Activated CD4-positive, alpha-beta T cell treated with anti-CD3 and anti-CD28 coated beads, Interleukin-2, amount 10 ng/mL, durations not matched to agents 7 days and 5 days (primary cell): ENCODE measurements around the gene NCK2. TPM values are rescaled to one million over a fixed set of nuclear protein-coding genes. Genes with fewer than 3 reads are reported as not detected.
A peak's percentile ranks its signal among the peaks of the same experiment; 100 is the strongest.

ENCODE experiments used
- CTCF ChIA-PET: fragments of 350-600 bp; sonication (Branson Sonifier 250); formaldehyde crosslinking; loops from one replicate; lab custom pipeline; 2021; ENCODE audit warnings: antibody characterized with exemption; lab: Charles Lee
- POLR2A ChIA-PET: fragments of 350-600 bp; sonication (Branson Sonifier 250); formaldehyde crosslinking; loops from one replicate; lab custom pipeline; 2021; ENCODE audit warnings: antibody characterized with exemption; lab: Charles Lee
- DNase-seq: peaks from one replicate; pipeline ENCODE4 v3.0.0-alpha.2; 2020
- H3K27ac Mint-ChIP-seq: one replicate; pipeline ENCODE4 v1.8.0; 2021; ENCODE audit warnings: mild to moderate bottlenecking, moderate library complexity, mixed read lengths
- H3K27me3 Mint-ChIP-seq: one replicate; pipeline ENCODE4 v1.8.0; 2021; ENCODE audit warnings: mixed read lengths
- H3K36me3 Mint-ChIP-seq: one replicate; pipeline ENCODE4 v1.8.0; 2021; ENCODE audit warnings: low read depth, mixed read lengths
- H3K4me1 Mint-ChIP-seq: one replicate; pipeline ENCODE4 v1.8.0; 2021; ENCODE audit warnings: mixed read lengths
- H3K4me3 Mint-ChIP-seq: one replicate; pipeline ENCODE4 v1.8.0; 2021; ENCODE audit warnings: mild to moderate bottlenecking, moderate library complexity, mixed read lengths
- H3K9me3 Mint-ChIP-seq: one replicate; pipeline ENCODE4 v1.8.0; 2021; ENCODE audit warnings: mixed read lengths
- total RNA-seq, 2 experiments: library from RNA; stranded (reverse); gene quantifications; one replicate each; pipeline ENCODE4 v1.2.3, GENCODE V29; 2021

NCK2 gene
- total RNA-seq, 2 experiments from 2014 or later, result 73.3 to 84.1 TPM

DNA sequence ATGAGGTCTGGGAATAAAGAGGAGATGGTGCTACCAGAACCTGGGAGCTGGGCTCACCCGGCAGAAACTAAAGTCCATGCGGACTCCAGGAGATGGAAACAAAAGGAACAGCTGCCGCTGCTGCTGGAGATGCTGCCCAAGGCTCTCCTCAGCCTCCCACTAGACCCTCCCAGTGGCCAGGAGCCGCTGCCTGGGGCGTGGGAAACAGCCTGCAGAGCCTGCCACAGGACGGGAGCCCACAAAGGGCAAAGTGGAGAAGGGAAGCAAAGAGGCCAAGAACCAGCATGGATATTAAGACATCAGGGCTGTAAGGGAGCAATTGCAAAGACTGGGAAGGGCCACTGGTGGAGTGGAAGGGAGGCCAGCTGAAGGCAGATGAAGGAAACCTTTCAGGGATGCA is 179.6 kb downstream of the NCK2 start:
- POLR2A ChIA-PET, result no interaction called here
- Mint-ChIP-seq H3K4me3 (no peak overlapping the region), H3K27ac (no peak overlapping the region), H3K36me3 (peaks cover 12% of the 10 kb centered on the region), H3K27me3 (no peaks in the 10 kb centered on the region), H3K9me3 (peaks cover 8% of the 10 kb centered on the region), H3K4me1 (peaks cover 37% of the 10 kb centered on the region)
- CTCF ChIA-PET, result no interaction called here
- no peak for DNase-seq

DNA sequence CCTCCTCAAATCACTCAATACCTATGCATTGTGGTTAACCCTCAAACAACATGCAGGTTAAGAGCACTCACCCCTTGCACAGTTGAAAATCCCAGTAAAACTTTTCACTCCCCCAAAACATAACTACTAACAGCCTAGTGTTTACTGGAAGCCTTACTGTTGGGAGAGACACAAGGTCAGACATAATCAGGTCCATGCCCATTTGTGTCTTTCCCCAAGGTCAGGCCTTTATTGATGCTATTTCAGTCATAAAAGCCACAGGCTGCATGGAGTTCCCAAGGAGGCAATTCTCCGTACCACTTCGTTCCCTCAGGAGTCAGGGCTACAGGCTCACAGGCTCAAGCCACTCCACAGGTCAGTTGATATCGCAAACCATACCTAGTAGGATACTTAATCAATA is 180.2 kb downstream of the NCK2 start:
- Mint-ChIP-seq H3K9me3 (peaks cover 8% of the 10 kb centered on the region), H3K4me1 (peaks cover 43% of the 10 kb centered on the region), H3K27me3 (no peaks in the 10 kb centered on the region), H3K36me3 (peaks cover 12% of the 10 kb centered on the region), H3K4me3 (no peak overlapping the region), H3K27ac (no peak overlapping the region)
- POLR2A ChIA-PET, result no interaction called here
- no peak for DNase-seq
- CTCF ChIA-PET, result no interaction called here

DNA sequence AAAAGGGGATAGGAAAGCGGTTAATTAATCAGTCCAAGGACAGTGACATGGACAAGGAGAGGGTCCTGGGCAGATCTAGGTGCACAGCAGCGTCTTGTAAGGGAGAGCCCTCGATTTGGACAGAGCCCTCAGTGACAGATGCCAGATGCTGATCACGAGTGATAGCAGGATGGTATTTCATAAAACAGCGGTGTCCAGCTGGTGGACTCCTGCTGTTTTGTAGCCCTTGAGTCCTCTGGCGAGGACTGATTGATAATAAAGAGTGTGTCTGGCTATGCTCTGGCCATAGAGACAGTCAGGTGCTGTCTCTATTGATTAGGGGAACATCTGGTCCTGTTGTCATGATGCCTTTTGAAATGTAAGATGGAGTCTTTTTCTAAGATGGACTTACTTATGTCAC is 180.7 kb downstream of the NCK2 start:
- Mint-ChIP-seq H3K36me3 (peaks cover 12% of the 10 kb centered on the region), H3K27me3 (no peaks in the 10 kb centered on the region), H3K27ac (no peak overlapping the region), H3K4me3 (no peak overlapping the region), H3K9me3 (peaks cover 8% of the 10 kb centered on the region), H3K4me1 (peaks cover 47% of the 10 kb centered on the region)
- POLR2A ChIA-PET, result no interaction called here
- CTCF ChIA-PET, result interaction anchor here (1.6 kb wide), 1 partner anchor 19 kb away, joined by 6 read pairs; no protein-coding TSS in a partner anchor
- no peak for DNase-seq

DNA sequence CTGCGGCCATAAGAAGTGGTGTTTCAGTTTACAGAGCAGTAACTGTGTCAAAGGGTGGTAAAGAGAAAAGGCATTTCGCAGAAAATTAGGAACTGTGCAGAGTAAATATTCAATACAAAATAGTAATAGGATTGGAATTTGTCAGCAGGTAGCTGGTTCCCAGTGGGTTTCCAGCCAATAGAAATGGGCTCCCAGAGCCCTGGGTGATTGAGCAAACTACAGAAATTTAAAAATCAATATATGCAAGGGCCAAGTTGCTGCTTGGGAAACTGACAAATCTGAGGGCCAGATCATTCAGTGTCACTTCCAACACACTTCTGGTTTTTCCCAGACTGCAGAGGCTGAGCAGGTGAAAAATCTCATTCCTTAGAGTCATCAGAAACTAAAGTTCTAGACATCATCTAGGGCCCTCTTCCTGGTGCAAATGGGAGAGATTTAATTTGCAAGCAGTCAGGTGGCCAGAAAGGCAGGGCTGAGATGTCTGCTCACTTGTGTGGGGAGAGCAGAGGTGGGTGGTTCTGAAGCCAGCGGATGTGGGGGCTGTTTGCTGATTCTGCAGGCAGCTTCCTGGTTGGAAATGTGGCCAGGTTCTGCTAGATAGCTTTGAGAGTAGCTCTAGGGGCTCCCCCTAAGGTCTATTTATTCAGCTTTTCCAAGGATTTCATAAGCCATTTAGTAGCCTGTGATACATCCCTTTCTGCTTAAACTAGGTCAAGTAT is 182.4 kb downstream of the NCK2 start:
- Mint-ChIP-seq H3K4me3 (peak overlapping the region; percentile 30), H3K27ac (peak overlapping the region; percentile 87), H3K27me3 (no peaks in the 10 kb centered on the region), H3K9me3 (peaks cover 5% of the 10 kb centered on the region), H3K4me1 (peaks cover 49% of the 10 kb centered on the region), H3K36me3 (peaks cover 7% of the 10 kb centered on the region)
- ChIA-PET CTCF (interaction anchor here (1.6 to 2.0 kb wide), 2 partner anchors 13 to 20 kb away, joined by 6 to 7 read pairs; no protein-coding TSS in a partner anchor), POLR2A (no interaction called here)
- peak; percentile 76 for DNase-seq

DNA sequence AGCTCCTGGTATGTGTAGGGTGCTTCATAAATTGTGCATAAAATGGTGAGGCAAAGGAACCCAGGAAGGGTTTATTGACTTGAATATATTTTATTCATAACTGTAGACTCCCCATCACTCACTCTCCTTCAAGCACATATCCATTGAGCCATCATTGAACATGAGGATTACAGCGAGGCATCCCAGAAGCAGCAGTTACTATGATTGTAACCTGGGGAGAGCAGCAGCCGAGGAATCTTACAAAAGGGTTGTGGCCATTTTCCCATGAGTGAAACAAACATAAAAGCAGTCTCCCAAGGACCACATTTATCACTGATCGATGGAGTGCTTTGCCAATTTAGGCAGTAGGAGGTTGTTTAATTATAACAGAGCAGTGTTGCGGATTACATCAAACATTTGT is 183.4 kb downstream of the NCK2 start:
- peaks cover 9% of the 10 kb centered on the region for H3K36me3 Mint-ChIP-seq
- peaks cover 8% of the 10 kb centered on the region for H3K9me3 Mint-ChIP-seq
- H3K4me1 Mint-ChIP-seq, result peaks cover 52% of the 10 kb centered on the region
- POLR2A ChIA-PET, result no interaction called here
- H3K27me3 Mint-ChIP-seq, result no peaks in the 10 kb centered on the region
- H3K27ac Mint-ChIP-seq, result peak overlapping the region; percentile 87
- CTCF ChIA-PET, result no interaction called here
- no peak overlapping the region for H3K4me3 Mint-ChIP-seq
- DNase-seq, result no peak

DNA sequence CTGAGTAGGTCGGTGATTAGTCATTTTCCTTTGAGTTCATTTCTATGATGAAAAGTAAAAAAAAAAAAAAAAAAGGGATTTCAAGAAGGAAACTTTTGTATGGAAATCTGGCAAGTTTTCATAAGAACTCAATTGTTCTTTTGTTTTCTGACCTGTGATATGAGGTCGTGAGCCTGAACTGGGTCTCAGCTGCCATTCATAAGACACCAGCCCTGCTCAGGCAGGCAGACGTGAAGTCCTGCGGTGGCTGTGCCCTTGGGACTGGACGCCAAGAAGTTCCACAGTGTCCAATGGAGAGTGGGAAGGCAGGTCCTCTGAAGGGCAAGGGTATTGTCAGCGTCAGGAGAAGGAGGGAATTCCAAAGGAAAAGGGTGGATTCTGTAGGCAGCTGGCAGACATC is 183.9 kb downstream of the NCK2 start:
- POLR2A ChIA-PET, result no interaction called here
- H3K4me3 Mint-ChIP-seq, result no peak overlapping the region
- H3K4me1 Mint-ChIP-seq, result peaks cover 52% of the 10 kb centered on the region
- H3K27ac Mint-ChIP-seq, result no peak overlapping the region
- peaks cover 13% of the 10 kb centered on the region for H3K9me3 Mint-ChIP-seq
- H3K36me3 Mint-ChIP-seq, result peaks cover 14% of the 10 kb centered on the region
- DNase-seq, result no peak
- no peaks in the 10 kb centered on the region for H3K27me3 Mint-ChIP-seq
- CTCF ChIA-PET, result interaction anchor here (0.9 kb wide), 1 partner anchor 339 kb away, joined by 3 read pairs; no protein-coding TSS in a partner anchor

DNA sequence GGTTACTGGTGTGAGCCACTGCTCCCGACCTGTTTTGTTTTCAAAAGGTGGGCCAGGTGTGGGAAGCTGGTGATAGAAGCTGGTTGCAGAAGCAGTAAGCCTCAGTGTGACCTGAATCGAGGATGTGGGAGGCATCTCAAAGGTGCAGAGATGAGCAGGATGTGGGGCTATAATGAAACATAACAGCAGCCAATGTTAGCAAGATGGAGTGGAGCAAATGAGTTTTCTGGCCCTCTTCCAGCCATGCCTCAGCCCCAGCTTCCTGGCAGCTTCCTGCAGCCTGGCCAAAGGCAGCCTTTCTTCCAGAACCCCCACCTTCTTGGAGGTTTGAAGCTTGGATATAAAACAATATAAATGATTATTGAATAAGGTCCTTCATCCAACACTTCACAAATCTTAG is 184.8 kb downstream of the NCK2 start:
- H3K4me1 Mint-ChIP-seq, result peaks cover 52% of the 10 kb centered on the region
- no peaks in the 10 kb centered on the region for H3K27me3 Mint-ChIP-seq
- H3K27ac Mint-ChIP-seq, result peak overlapping the region; percentile 78
- H3K36me3 Mint-ChIP-seq, result peaks cover 17% of the 10 kb centered on the region
- CTCF ChIA-PET, result interaction anchor here (0.9 kb wide), 2 partner anchors 16 to 340 kb away, joined by 3 to 4 read pairs; no protein-coding TSS in a partner anchor
- peaks cover 18% of the 10 kb centered on the region for H3K9me3 Mint-ChIP-seq
- peak; percentile 40 for DNase-seq
- no peak overlapping the region for H3K4me3 Mint-ChIP-seq
- POLR2A ChIA-PET, result no interaction called here

GRCh38 chr2:105932582-105932981 is 187.9 kb downstream of the NCK2 start:
- no peak for DNase-seq
- Mint-ChIP-seq H3K27me3 (no peaks in the 10 kb centered on the region), H3K9me3 (peaks cover 16% of the 10 kb centered on the region), H3K27ac (no peak overlapping the region), H3K4me1 (peaks cover 33% of the 10 kb centered on the region), H3K4me3 (no peak overlapping the region), H3K36me3 (peaks cover 13% of the 10 kb centered on the region)
- POLR2A ChIA-PET, result no interaction called here
- CTCF ChIA-PET, result no interaction called here

GRCh38 chr2:105933906-105934305 is 189.2 kb downstream of the NCK2 start:
- POLR2A ChIA-PET, result no interaction called here

GRCh38 chr2:105934467-105934866 is 189.8 kb downstream of the NCK2 start:
- H3K4me1 Mint-ChIP-seq, result peaks cover 14% of the 10 kb centered on the region
- ChIA-PET POLR2A (no interaction called here), CTCF (interaction anchor here (0.5 to 1.1 kb wide), 3 partner anchors 11 to 270 kb away, joined by 3 read pairs; no protein-coding TSS in a partner anchor)
- H3K9me3 Mint-ChIP-seq, result peaks cover 18% of the 10 kb centered on the region
- H3K27me3 Mint-ChIP-seq, result no peaks in the 10 kb centered on the region
- no peak overlapping the region for H3K27ac Mint-ChIP-seq
- peaks cover 15% of the 10 kb centered on the region for H3K36me3 Mint-ChIP-seq
- H3K4me3 Mint-ChIP-seq, result peak overlapping the region; percentile 38
- peak; percentile 56 for DNase-seq

More at GRCh38 chr2:105933906-105934305, 189.2 kb downstream of the NCK2 start:
- H3K4me3 Mint-ChIP-seq, result no peak overlapping the region
- peaks cover 15% of the 10 kb centered on the region for H3K36me3 Mint-ChIP-seq
- no peak for DNase-seq
- H3K9me3 Mint-ChIP-seq, result peaks cover 16% of the 10 kb centered on the region
- H3K27me3 Mint-ChIP-seq, result no peaks in the 10 kb centered on the region
- H3K27ac Mint-ChIP-seq, result no peak overlapping the region
- H3K4me1 Mint-ChIP-seq, result peaks cover 19% of the 10 kb centered on the region
- CTCF ChIA-PET, result no interaction called here

- POLR2A ChIA-PET, result no interaction called here
These were observed 190.4 kb downstream of the NCK2 start for GRCh38 chr2:105935063-105935462.

DNA sequence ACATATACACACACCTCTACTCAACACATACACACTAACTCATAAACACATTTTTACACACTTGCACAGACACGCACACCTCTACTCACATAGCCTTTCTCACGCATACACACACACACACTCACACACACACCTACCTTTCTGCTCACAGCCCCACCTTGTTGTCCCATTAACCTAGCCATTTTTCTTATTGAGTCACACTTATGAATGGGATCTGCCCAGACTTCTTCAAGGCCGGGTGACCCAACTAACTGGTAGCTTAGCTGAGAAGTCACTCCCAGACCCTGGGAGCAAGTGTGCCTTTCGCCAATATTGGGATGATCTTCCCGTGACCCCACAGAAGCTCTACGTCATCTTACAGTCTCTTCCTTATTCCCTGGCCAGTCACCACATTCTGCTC is 192.2 kb downstream of the NCK2 start:
- Mint-ChIP-seq H3K9me3 (peaks cover 25% of the 10 kb centered on the region), H3K27ac (no peak overlapping the region), H3K4me1 (peaks cover 3% of the 10 kb centered on the region), H3K36me3 (peaks cover 18% of the 10 kb centered on the region), H3K4me3 (no peak overlapping the region), H3K27me3 (no peaks in the 10 kb centered on the region)
- ChIA-PET POLR2A (no interaction called here), CTCF (interaction anchor here (0.8 kb wide), 1 partner anchor 197 kb away, joined by 3 read pairs; no protein-coding TSS in a partner anchor)
- no peak for DNase-seq

More at GRCh38 chr2:105935063-105935462, 190.4 kb downstream of the NCK2 start:
- no peaks in the 10 kb centered on the region for H3K27me3 Mint-ChIP-seq
- H3K9me3 Mint-ChIP-seq, result peaks cover 21% of the 10 kb centered on the region
- peaks cover 15% of the 10 kb centered on the region for H3K36me3 Mint-ChIP-seq
- DNase-seq, result no peak
- H3K4me1 Mint-ChIP-seq, result peaks cover 8% of the 10 kb centered on the region
- no peak overlapping the region for H3K27ac Mint-ChIP-seq
- no peak overlapping the region for H3K4me3 Mint-ChIP-seq
- CTCF ChIA-PET, result interaction anchor here (0.5 to 1.1 kb wide), 4 partner anchors 12 to 270 kb away, joined by 3 read pairs; no protein-coding TSS in a partner anchor

GRCh38 chr2:105937498-105938097 is 192.9 kb downstream of the NCK2 start:
- Mint-ChIP-seq H3K36me3 (peaks cover 16% of the 10 kb centered on the region), H3K4me1 (peaks cover 2% of the 10 kb centered on the region), H3K9me3 (peaks cover 24% of the 10 kb centered on the region), H3K27me3 (no peaks in the 10 kb centered on the region), H3K27ac (no peak overlapping the region), H3K4me3 (no peak overlapping the region)
- DNase-seq, result no peak
- ChIA-PET POLR2A (no interaction called here), CTCF (interaction anchor here (0.8 kb wide), 1 partner anchor 197 kb away, joined by 3 read pairs; no protein-coding TSS in a partner anchor)
